ENCODE measurements around the gene ARMC3.
"Not testable (repeated sequence)": the region's sequence is repeated elsewhere in the genome, so short reads cannot be mapped to it uniquely, and the experiment has no call there.

The ARMC3 gene

DNA sequence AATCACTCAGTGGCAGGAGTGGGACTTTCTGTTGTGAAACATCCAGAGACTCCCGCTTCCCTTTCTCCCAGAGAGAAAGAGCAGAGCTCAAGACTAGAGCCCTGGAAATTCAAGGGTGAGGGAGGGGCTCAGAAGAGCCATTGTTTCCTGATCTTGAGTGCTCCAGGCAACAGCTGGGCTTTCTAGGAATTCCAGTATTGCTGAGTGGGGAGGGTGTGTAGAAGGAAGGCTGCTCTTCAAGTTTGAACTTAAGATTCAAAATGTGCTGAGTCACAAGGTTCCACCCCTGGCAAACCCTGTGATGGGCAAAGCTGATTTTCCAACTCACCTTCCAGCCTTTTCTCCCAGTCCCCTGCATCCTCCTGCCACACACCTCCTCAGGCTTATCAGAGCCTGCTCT, 125.2 kb downstream of the ARMC3 start:
- no peak for DNase-seq

DNA sequence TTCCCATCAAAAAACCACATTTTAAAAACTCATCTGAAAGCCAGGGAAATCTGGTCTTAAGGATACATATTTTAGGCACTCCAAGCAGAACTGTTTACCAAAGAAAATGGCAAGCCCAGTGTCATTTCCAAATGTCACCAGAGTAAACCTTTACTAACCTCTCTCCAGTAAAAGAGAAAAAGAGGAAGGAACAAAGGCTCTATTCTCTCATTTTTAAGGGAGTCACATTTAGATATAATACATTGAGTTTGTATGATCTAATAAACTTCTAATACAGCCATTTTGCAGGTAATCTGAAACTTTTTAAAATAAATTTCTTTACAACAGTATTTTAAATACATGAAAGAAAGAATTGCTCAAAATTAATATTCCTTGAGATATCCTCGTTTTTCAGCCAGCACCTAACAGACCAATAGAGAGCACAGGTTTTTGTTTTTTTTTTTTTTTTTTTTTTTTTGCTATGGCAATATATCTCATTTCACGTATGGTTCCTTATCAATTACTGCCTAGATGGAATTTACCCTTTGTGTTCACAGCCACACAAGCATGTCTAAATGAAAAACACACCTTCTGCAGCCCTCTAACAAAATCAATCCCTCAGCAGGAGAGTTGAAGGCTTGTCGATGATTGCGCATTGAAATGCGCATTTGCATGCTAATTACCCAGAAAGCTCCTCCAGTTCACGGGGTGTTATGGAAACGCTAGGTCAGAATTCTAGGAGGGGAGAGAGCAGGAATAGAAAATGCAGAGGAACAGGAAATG, 127.8 kb downstream of the ARMC3 start:
- DNase-seq, result no peak

- no peak for DNase-seq
Observed at GRCh38 chr10:23056186-23056579, 128.3 kb downstream of the ARMC3 start.

GRCh38 chr10:23058366-23058765, 130.5 kb downstream of the ARMC3 start:
- DNase-seq, result no peak

- no peak for DNase-seq
Observed at GRCh38 chr10:23060918-23061317, 133.1 kb downstream of the ARMC3 start.

GRCh38 chr10:23063045-23063972, 135.5 kb downstream of the ARMC3 start:
- DNase-seq, result no peak

GRCh38 chr10:23063973-23064812, 136.3 kb downstream of the ARMC3 start:
- no peak for DNase-seq

GRCh38 chr10:23064813-23065114, 136.9 kb downstream of the ARMC3 start:
- DNase-seq, result not testable (repeated sequence)

- no peak for DNase-seq
Observed at GRCh38 chr10:23065181-23065948, 137.5 kb downstream of the ARMC3 start.

GRCh38 chr10:23067337-23067736, 139.5 kb downstream of the ARMC3 start:
- DNase-seq, result no peak

DNA sequence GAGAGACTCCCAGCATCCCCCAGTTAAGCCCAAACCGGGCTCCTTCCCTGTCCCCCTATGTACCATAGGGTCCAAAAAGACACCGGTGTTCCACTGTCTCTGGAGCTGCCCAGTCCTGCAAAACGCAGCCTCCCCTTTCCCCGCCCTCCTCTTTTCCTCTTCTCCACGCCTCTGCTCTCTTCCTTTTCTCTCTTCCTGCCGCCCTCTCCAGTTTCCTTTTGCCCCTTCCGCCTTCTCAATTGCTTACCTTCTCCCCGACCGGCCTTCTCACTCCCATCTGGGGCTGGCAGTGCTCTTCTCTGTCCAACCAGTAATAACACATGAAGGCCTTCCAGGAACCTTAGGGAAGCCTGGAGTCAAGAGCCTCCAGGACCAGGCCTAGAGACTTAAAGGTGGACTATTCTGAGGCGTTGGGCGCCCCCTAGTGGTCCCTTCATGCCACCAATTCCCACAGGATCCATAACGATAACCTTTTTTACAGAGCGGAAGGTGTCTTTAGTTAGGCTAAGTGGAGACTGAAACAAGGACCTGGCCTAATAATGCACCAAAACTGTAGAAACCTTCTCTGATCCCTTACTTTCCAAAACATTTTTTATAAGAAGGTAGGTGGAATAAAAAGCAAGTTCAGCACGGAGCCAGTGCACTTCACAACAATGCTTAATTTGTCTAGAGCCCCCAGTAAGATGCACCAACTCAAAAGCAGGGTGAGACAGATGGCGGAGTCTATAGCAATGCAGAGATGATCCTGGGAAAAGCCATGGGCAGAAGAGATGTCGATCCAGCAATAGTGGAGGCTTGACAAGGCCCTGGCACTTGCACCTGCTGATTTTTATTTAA, 140.3 kb downstream of the ARMC3 start:
- DNase-seq, result no peak

DNA sequence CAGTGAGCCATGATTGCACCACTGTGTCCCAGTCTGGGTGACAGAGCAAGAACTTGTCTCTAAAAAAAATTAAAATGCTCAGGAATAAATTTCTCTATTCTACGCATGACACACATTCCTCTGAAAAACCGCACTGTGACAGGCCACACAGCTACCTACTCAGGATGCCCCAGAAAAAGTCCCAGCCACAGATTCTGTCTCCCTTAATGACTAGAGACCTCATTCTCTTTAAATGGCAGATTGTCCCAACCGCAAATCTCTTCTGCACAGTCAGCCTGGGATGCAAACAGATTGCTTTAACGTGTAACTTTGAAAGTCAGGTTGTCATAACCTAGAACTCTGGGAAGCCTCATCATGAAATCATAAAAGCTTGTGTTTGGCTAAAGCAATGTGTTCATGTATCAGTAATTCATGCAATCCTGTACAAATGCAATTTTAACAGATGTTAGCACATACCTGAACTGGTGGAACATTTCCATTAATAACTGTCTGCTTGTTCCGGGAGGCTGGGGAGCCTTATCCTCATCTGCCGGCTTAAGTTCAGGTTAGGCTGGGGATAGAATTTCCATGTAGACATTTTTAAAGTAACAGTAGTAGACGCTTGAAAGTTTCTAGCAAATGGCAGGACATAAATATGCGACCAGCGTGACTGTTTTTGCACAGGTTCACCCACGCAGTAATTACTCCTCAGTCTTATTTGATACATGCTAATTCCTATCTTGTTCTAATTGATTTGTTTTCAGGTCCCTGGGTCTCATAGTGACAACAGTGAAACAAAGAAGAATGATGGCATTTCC, 141.4 kb downstream of the ARMC3 start:
- no peak for DNase-seq

DNA sequence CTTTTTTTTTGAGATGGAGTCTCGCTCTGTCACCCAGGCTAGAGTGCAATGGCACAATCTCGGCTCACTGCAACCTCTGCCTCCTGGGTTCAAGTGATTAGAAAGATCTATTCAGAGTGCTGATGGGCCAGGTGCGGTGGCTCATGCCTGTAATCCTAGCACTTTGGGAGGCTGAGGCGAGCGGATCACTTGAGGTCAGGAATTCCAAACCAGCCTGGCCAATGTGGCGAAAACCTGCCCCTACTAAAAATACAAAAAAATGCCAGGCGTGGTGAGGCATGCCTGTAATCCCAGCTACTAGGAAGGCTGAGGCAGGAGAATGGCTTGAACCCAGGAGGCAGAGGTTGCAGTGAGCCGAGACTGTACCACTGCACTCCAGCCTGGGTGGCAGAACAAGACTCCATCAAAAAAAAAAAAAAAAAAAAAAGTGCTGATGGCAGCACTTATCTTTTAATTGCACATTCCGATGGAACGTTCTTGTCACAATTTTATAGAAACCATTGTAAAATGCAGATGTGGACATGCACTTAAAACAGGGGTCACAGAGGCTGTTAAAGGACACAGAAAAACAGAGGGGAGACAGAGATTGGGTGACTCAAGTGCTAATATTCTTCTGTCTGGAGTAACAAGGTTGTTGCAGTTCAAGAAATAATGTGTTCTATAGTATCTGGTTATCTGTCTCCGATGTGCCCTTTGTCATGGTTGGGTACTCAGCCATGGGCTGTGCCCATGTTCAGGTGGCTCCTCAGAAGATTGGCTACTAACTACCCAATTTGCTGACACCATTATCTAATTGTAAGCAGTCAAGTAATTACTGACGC, 142.4 kb downstream of the ARMC3 start:
- DNase-seq, result not testable (repeated sequence)

DNA sequence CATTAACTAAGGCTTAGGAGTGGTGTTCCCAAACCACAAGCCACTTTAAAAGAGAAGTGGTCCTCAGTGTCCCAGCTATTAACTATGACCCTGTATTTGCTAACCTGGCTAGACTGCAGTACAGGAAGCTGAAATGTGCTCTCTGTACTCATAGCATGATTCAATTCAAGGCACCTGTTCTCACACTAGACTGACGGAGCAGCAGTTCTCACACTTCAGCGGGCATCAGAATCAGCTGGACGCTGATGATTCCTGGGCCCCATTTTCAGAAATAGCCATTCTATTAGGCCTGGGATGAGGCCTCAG, 143.0 kb downstream of the ARMC3 start:
- DNase-seq, result no peak

DNA sequence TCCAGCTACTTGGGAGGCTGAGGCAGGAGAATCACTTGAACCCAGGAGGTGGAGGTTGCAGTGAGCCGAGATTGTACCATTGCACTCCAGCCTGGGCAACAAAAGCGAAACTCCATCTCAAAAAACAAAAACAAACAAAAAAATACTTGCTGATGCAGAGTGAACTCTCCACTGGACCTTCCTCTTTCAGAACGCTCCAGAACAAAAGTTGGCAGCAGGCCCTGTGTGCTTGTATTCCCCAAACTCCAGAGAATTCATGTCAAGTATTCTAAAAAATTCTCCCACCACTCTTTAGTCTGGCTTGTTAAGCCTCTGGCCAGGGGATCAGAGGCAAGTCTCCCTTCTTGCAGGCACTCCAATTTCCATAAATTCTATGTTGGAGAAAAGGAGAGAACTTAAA, 144.7 kb downstream of the ARMC3 start:
- not testable (repeated sequence) for DNase-seq

GRCh38 chr10:23073527-23073926, 145.7 kb downstream of the ARMC3 start:
- DNase-seq, result no peak

GRCh38 chr10:23075672-23076071, 147.8 kb downstream of the ARMC3 start:
- no peak for DNase-seq

GRCh38 chr10:23078114-23078513, 150.3 kb downstream of the ARMC3 start:
- no peak for DNase-seq

DNA sequence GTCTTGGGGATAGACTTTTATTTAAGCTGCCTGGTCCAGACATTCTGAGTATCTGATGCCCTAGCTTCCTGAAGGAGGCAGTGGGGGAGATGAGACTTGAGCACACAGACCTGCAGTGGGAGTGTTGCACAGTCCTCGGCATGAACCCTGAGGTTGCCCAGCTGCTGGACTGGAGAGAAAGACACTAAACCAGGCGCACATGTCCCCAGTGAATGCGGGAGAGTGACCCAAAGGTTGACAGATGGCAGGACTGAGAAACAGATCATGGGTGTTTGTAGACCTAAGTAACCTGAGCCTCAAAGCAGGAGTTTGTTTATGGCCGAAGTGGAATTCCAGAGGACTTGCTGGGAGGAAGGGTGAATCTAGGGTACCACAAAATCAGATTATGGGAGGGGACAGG, 151.8 kb downstream of the ARMC3 start:
- DNase-seq, result no peak

GRCh38 chr10:23080262-23080661, 152.4 kb downstream of the ARMC3 start:
- no peak for DNase-seq

All from GF-D8 (cell line).